Measurements from ENCODE around the gene ADSS1.

DNA sequence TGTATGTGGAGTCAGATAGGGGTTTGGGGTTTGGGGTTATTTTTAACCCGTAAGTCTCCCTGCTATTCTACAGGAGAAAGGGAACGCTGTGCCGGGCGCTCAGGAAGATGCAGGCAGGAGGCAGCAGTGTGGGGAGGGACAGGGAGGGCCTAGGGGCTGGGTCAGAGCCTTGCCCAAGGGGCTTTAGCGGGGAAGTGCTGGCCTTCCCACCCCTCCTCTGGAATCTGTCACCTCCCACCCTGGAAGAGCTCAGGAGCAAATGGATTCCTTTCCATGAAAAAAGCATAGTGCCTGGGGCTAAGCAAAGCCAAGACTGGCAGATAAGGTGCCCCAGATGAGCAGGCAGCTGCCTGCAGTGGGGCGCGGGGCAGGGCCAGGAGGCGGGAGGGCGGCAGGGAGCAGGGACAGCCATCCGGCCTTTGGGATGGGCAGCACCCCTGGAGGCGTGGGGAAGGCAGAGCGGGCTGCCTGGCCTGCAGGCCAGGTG lies 41.9 kb upstream of the ADSS1 start:
- peak; percentile 51 for TF ChIP-seq GATA2 (IDR thresholded peaks at IDR 0.05; ENCODE audit: low read depth, low read length)
- TF ChIP-seq GATA3 (IDR thresholded peaks at IDR 0.05; ENCODE audit: low read depth, low read length) = no peak

Measured in SH-SY5Y (cell line).